ENCODE results near the gene TTC28. TPM values are rescaled to one million over a fixed set of nuclear protein-coding genes. Genes with fewer than 3 reads are reported as not detected.

Gene TTC28
- total and polyA plus RNA-seq, 8 donors, result 31.1 to 44.2 (median 41.4) TPM

DNA sequence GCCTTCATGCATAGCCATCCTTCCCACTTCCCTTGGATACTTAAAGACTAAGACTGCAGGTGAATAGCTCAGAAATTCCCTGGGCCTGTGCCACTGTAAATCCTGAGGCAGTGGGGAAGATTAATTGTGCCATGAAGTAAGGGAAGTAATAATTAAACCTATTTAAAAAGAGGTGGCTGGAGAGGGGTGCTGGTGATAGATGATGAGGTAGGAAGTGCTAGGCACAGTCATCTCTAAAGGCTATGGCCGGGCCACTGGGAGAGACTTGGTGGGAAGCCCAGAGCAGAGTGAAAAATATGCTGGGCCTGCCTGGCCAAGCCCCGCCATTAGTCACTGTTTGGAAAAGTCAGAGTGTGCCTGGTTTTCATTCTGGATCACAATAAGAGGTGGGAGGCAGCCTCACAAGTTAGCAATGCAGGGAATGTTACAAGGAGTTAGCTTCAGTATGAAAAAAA lies 563.4 kb downstream of the TTC28 start:
- DNase-seq, result no peak

DNA sequence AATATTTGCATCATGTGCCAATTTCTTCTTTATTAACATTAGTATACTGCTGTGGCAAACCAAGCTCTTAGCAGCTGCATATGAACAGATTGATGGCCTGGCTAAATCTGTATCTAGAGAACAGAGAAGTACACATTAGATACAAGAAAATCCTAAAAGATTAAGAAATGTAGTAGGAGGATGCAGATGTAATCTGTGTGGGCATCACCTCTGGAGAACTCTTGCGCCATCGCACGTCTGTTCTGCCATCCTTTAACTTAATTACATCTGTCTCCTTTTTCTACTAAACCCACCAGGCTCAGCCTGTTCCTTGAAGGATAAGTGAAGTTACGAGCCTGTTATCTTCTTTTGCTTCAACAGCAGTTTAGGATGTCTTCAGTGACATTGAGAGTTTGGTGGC lies 564.2 kb downstream of the TTC28 start:
- no peak overlapping the region for H3K4me3 ChIP-seq
- no peak overlapping the region for H3K27ac ChIP-seq
- DNase-seq (no peak), ATAC-seq (no peak)
- intact Hi-C loops (cut with DNase I), result no loop called here
- no peaks in the 10 kb centered on the region for H3K4me1 ChIP-seq
- no peaks in the 10 kb centered on the region for H3K9me3 ChIP-seq
- H3K27me3 ChIP-seq, result no peaks in the 10 kb centered on the region
- TF ChIP-seq, protein P1, sequence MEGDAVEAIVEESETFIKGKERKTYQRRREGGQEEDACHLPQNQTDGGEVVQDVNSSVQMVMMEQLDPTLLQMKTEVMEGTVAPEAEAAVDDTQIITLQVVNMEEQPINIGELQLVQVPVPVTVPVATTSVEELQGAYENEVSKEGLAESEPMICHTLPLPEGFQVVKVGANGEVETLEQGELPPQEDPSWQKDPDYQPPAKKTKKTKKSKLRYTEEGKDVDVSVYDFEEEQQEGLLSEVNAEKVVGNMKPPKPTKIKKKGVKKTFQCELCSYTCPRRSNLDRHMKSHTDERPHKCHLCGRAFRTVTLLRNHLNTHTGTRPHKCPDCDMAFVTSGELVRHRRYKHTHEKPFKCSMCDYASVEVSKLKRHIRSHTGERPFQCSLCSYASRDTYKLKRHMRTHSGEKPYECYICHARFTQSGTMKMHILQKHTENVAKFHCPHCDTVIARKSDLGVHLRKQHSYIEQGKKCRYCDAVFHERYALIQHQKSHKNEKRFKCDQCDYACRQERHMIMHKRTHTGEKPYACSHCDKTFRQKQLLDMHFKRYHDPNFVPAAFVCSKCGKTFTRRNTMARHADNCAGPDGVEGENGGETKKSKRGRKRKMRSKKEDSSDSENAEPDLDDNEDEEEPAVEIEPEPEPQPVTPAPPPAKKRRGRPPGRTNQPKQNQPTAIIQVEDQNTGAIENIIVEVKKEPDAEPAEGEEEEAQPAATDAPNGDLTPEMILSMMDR (IDR thresholded peaks at IDR 0.05), result no peak
- H3K36me3 ChIP-seq, result no peaks in the 10 kb centered on the region

More for the DNA sequence above, 563.4 kb downstream of the TTC28 start:
- no peaks in the 10 kb centered on the region for H3K9me3 ChIP-seq
- H3K27me3 ChIP-seq, result no peaks in the 10 kb centered on the region
- intact Hi-C loops (cut with DNase I), result no loop called here
- no peak overlapping the region for H3K27ac ChIP-seq
- no peak overlapping the region for H3K4me3 ChIP-seq
- no peaks in the 10 kb centered on the region for H3K4me1 ChIP-seq
- TF ChIP-seq, protein P1 (IDR thresholded peaks at IDR 0.05), result no peak
- peak; percentile 73 for ATAC-seq
- no peaks in the 10 kb centered on the region for H3K36me3 ChIP-seq

DNA sequence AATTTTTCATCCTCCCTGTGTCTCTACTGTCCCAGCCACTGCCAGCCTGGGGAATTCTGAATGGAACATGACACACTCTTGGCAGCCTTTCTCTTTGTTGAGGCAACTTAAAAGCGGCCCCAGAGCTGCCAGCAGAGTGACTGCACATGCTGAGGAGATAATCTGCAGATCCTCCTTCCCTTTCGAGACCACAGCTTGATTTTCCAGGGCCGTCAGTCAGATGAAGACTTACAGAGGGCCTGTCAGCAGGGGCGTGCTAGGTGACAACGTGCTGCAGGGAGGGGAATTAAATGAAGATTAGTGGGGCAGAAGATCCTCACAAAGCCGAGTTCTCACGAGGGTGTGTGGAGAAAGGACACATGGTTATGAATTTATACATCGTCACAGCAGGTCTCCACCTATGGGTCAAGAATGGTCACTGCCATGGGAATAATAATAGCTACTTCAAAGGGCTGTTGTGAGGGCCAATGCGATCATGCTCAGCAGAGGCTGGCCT lies 567.0 kb downstream of the TTC28 start:
- Histone ChIP-seq H3K27me3 (no peaks in the 10 kb centered on the region), H3K36me3 (peaks cover 0 to 2% of the 10 kb centered on the region in 2 donors), H3K4me3 (no peak overlapping the region), H3K4me1 (no peaks in the 10 kb centered on the region), H3K27ac (peak overlapping the region in 1 of 2 donors; percentile 40), H3K9me3 (no peaks in the 10 kb centered on the region)
- ATAC-seq (peak; percentile 49), DNase-seq (peak in 2 of 4 donors; percentile 78 to 88)
- TF ChIP-seq, protein P1 (IDR thresholded peaks at IDR 0.05), result peak in 1 of 2 donors; percentile 25
- intact Hi-C loops (cut with DNase I), result no loop called here

DNA sequence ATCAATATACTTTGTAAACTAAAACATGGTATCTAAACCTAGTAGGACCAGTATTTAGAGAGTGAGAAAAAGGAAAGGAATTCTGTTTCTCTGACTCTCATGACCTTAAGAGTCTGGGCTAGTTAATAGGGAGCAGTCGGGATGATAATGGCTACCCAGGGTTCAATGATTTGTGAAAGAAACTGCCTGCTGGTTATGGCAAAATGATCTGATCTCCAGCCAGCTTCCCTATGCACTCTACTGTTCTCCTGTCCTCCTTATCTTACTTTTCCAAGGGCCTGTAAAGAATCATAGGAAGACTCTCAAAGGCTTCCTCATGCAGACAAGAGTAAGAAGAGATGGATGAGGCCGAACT lies 567.5 kb downstream of the TTC28 start:
- no peaks in the 10 kb centered on the region for H3K9me3 ChIP-seq
- TF ChIP-seq, protein P1 (IDR thresholded peaks at IDR 0.05), result no peak
- intact Hi-C loops (cut with DNase I), result no loop called here
- no peaks in the 10 kb centered on the region for H3K4me1 ChIP-seq
- H3K4me3 ChIP-seq, result no peak overlapping the region
- H3K36me3 ChIP-seq, result peaks cover 0 to 6% of the 10 kb centered on the region in 2 donors
- no peak for ATAC-seq
- DNase-seq, result no peak
- no peak overlapping the region for H3K27ac ChIP-seq
- no peaks in the 10 kb centered on the region for H3K27me3 ChIP-seq

DNA sequence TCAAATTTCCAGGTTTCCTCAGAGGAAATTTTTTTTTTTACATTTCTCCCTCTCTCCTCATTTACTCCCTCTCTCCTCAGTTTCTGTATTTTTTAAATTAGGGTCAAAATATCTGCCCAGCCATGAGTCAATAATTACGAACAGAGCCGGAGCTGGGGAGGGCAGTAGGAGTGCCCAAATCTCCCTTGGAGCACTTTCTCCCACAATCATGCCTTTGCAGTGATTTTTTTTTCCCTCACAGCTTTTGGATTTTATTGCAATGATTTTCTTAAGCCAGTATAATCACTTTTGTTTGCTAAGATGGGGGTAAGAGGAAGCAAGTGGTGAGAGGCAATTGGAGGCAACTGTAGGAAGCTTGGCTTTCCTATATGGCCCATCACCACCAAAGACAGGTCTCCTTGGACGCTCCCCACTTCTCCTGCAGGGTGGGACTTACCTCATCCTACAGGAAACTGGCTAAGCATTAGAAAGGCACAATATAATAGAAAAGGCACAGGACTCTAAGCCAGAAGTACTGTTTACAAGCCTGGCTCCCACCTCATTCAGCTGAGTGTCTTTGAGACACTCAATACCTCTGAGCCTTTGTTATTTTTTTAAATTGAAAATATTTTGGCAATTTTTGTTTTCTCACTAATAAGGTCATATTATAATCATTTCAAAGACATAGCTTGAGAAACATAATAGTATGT lies 568.0 kb downstream of the TTC28 start:
- Histone ChIP-seq H3K27ac (no peak overlapping the region), H3K36me3 (peaks cover 0 to 6% of the 10 kb centered on the region in 2 donors), H3K4me1 (no peaks in the 10 kb centered on the region), H3K4me3 (no peak overlapping the region), H3K9me3 (no peaks in the 10 kb centered on the region), H3K27me3 (no peaks in the 10 kb centered on the region)
- peak in 2 of 4 donors; percentile 43 to 51 for DNase-seq
- ATAC-seq, result no peak
- TF ChIP-seq, protein P1 (IDR thresholded peaks at IDR 0.05), result no peak
- intact Hi-C loops (cut with DNase I), result no loop called here

Data from left lung (tissue), 10 donors.